ENCODE data around the gene TAX1BP3.

Gene TAX1BP3, protein sequence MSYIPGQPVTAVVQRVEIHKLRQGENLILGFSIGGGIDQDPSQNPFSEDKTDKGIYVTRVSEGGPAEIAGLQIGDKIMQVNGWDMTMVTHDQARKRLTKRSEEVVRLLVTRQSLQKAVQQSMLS

GRCh38 chr17:3668279-3669084, at the start of gene TAX1BP3, which contains the start of gene EMC6:
Gene TAX1BP3, minus strand, starts transcription at chr17:3668578. Its CDS starts 52 bp downstream, at chr17:3668526.
Gene EMC6, plus strand, starts transcription at chr17:3668812. Its CDS starts 335 bp downstream, at chr17:3669147.
- no peak for TF ChIP-seq CTCF (IDR thresholded peaks at IDR 0.05)

GRCh38 chr17:3715296-3715695, 46.9 kb upstream of the TAX1BP3 start:
- no peak for TF ChIP-seq CTCF (IDR thresholded peaks at IDR 0.05)

DNA sequence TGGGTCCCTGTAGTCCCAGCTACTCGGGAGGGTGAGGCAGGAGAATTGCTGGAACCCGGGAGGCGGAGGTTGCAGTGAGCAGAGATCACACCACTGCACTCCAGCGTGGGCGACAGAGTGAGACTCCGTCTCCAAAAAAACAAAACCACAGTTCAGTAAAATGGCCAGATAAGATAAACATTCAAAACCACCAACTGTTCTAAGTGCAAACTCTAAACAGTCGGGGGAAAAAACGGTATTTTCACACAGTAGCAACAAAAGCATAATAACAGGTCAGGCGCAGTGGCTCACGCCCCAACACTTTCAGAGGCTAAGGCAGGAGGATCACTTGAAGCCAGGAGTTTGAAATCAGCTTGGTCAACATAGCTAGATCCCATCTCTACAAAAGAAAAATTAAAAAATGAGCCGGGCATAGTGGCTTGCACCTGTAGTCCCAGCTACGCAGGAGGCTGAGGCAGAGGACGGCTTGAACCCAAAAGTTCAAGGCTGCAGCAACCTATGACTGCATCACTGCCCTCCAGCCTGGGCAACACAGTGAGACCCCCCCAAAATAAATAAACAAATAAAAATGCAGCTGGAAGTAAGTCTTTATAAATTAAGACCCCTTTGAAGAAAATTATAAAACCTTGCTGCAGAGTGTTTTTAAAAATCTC, 44.6 kb upstream of the TAX1BP3 start:
- no peak for TF ChIP-seq CTCF (IDR thresholded peaks at IDR 0.05)

DNA sequence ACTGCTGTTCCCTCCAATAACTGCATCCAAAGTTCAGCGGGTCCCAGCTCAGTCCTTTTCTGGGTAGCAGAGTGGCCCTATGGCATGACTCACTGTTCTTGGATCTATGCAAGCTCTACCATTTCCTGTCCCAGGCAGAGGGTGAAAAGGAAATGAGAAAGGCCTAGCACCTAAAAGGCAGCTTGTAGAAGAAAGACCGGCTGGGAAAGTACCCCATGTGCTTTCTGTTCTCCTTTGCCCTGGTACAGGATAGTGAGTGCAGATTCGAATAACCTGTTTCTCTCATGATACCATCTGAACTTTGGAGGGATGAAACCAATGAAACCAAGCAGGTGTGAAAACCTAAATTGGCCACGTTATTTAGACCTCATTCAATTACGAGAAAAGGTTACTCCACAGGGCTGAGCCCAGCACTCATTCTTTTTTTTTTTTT, 42.6 kb upstream of the TAX1BP3 start:
- no peak for TF ChIP-seq CTCF (IDR thresholded peaks at IDR 0.05)

DNA sequence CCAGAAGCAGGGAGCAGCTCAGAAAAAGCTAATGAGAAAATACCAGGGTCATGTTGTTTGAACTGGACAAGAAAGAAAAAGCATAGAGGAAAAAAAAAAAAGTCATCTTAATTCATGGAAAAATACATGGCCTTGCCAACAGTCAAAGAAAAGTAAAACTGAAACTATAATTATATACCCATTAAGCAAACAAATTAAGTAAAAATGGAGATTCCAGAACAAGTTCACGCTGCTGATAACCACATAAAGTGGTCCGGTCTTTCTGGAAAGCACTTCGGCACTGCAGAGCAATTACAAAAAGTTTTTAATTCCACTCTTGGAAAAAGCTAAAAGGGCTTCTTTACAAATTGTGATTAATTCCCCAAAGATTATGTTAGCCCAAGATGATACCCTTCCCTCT, 40.0 kb upstream of the TAX1BP3 start:
- TF ChIP-seq CTCF (IDR thresholded peaks at IDR 0.05): no peak

DNA sequence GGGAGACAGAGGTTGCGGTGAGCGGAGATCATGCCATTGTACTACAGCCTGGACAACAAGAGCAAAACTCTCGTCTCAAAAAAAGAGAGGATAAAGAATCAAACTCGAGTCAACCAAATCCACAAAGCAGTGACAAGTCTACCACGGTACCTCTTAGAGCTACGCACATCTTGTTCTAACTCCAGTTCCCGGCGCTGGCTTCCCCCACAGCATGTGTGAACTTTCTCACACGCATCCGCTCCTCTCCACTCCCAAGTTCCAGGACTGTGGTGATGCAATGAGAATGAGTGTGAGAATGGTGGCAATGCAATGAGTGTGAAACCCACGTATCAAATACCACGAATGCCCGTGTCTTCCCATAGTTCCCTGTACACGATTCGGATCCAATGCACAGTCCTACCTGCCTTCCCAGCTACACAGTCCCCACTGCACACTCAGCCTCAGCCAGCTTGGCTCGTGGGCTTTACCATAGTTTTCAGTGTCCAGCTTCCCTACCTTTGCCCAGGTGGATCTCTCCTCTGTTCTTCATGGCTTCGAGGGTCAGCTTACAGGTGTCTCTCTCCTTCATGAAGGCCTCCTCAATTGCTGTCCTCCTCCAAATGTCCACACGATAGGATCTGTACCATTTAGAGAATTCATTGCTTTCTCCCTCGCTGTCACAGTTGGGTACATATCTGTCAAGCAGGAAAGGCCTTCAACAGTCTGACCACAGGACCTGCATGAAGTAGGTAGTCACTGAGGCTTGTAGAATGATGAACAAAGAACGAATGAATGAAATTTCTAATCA, 36.7 kb upstream of the TAX1BP3 start:
- no peak for TF ChIP-seq CTCF (IDR thresholded peaks at IDR 0.05)

- TF ChIP-seq CTCF (IDR thresholded peaks at IDR 0.05): no peak
Observed at GRCh38 chr17:3699951-3700350, 31.6 kb upstream of the TAX1BP3 start.

Measured in LNCAP (cell line).